ENCODE data around the gene AMZ1. TPM values are rescaled to one million over a fixed set of nuclear protein-coding genes. Genes with fewer than 3 reads are reported as not detected.

Gene AMZ1
- total RNA-seq, 6 experiments from 2014 or later, result 6.2 to 11.3 (median 7.8) TPM

- Mint-ChIP-seq H3K4me3 (no peak overlapping the region), H3K4me1 (ENCODE audit: low read depth) (peaks cover 44% of the 10 kb centered on the region), H3K27me3 (ENCODE audit: insufficient read depth) (no peaks in the 10 kb centered on the region; the same call in 1 of the 2 replicates), H3K27ac (peak overlapping the region; percentile 94), H3K9me3 (no peaks in the 10 kb centered on the region), H3K36me3 (ENCODE audit: low read depth) (peaks cover 6% of the 10 kb centered on the region; the same call in 1 of the 2 replicates)
- TF ChIP-seq CTCF (IDR thresholded peaks at IDR 0.05), result no peak
- DNase-seq, result no peak
These were observed 47.5 kb upstream of the AMZ1 start for GRCh38 chr7:2640482-2640830.

GRCh38 chr7:2640846-2641316 is 47.1 kb upstream of the AMZ1 start:
- H3K36me3 Mint-ChIP-seq (ENCODE audit: low read depth), result peaks cover 5% of the 10 kb centered on the region; the same call in 1 of the 2 replicates
- no peak for TF ChIP-seq CTCF (IDR thresholded peaks at IDR 0.05)
- peaks cover 43% of the 10 kb centered on the region for H3K4me1 Mint-ChIP-seq (ENCODE audit: low read depth)
- no peak for DNase-seq
- no peaks in the 10 kb centered on the region; the same call in 1 of the 2 replicates for H3K27me3 Mint-ChIP-seq (ENCODE audit: insufficient read depth)
- no peaks in the 10 kb centered on the region for H3K9me3 Mint-ChIP-seq
- H3K4me3 Mint-ChIP-seq, result peak overlapping the region; percentile 66
- peak overlapping the region; percentile 94 for H3K27ac Mint-ChIP-seq

GRCh38 chr7:2641406-2642393 is 46.3 kb upstream of the AMZ1 start:
- H3K4me1 Mint-ChIP-seq (ENCODE audit: low read depth), result peaks cover 35% of the 10 kb centered on the region
- H3K27ac Mint-ChIP-seq, result peak overlapping the region; percentile 94
- H3K9me3 Mint-ChIP-seq, result no peaks in the 10 kb centered on the region
- H3K27me3 Mint-ChIP-seq (ENCODE audit: insufficient read depth), result no peaks in the 10 kb centered on the region; the same call in 1 of the 2 replicates
- H3K4me3 Mint-ChIP-seq, result peak overlapping the region; percentile 66
- TF ChIP-seq CTCF (IDR thresholded peaks at IDR 0.05), result no peak
- no peaks in the 10 kb centered on the region for H3K36me3 Mint-ChIP-seq (ENCODE audit: low read depth)
- peak; percentile 97 for DNase-seq

GRCh38 chr7:2643386-2644219 is 44.4 kb upstream of the AMZ1 start:
- peaks cover 25% of the 10 kb centered on the region for H3K4me1 Mint-ChIP-seq (ENCODE audit: low read depth)
- H3K27me3 Mint-ChIP-seq (ENCODE audit: insufficient read depth), result no peaks in the 10 kb centered on the region; the same call in 1 of the 2 replicates
- H3K36me3 Mint-ChIP-seq (ENCODE audit: low read depth), result no peaks in the 10 kb centered on the region
- H3K27ac Mint-ChIP-seq, result no peak overlapping the region
- peak; percentile 38; the same call in 1 of the 2 replicates for TF ChIP-seq CTCF (IDR thresholded peaks at IDR 0.05)
- no peak for DNase-seq
- no peaks in the 10 kb centered on the region for H3K9me3 Mint-ChIP-seq
- no peak overlapping the region for H3K4me3 Mint-ChIP-seq

GRCh38 chr7:2644220-2644561 is 43.8 kb upstream of the AMZ1 start:
- no peak for DNase-seq
- Mint-ChIP-seq H3K9me3 (no peaks in the 10 kb centered on the region), H3K4me3 (no peak overlapping the region), H3K36me3 (ENCODE audit: low read depth) (no peaks in the 10 kb centered on the region), H3K27ac (no peak overlapping the region), H3K27me3 (ENCODE audit: insufficient read depth) (no peaks in the 10 kb centered on the region; the same call in 1 of the 2 replicates), H3K4me1 (ENCODE audit: low read depth) (peaks cover 25% of the 10 kb centered on the region)
- TF ChIP-seq CTCF (IDR thresholded peaks at IDR 0.05), result no peak
